Cortex of kidney (tissue), 1 donor: ENCODE data around the gene INPP5A.

Experiments used
- DNase-seq: peaks from one replicate; lab custom pipeline; 2025; lab: John Stamatoyannopoulos, UW

The INPP5A gene

GRCh38 chr10:132722394-132723329 lies 185.1 kb downstream of the INPP5A start:
- DNase-seq: no peak

GRCh38 chr10:132723330-132723970 lies 185.9 kb downstream of the INPP5A start:
- DNase-seq: no peak

- DNase-seq: no peak
Observed at GRCh38 chr10:132724446-132724845, 186.9 kb downstream of the INPP5A start.

GRCh38 chr10:132725202-132725601 lies 187.6 kb downstream of the INPP5A start:
- DNase-seq: no peak

- DNase-seq: no peak
Observed at GRCh38 chr10:132726194-132726593, 188.6 kb downstream of the INPP5A start.

GRCh38 chr10:132726951-132727350 lies 189.4 kb downstream of the INPP5A start:
- no peak for DNase-seq

- DNase-seq: no peak
Observed at GRCh38 chr10:132727411-132727810, 189.8 kb downstream of the INPP5A start.

GRCh38 chr10:132728321-132728720 lies 190.7 kb downstream of the INPP5A start:
- no peak for DNase-seq

GRCh38 chr10:132728741-132729140 lies 191.2 kb downstream of the INPP5A start:
- DNase-seq: no peak

GRCh38 chr10:132729810-132730572 lies 192.4 kb downstream of the INPP5A start:
- DNase-seq: no peak

GRCh38 chr10:132730573-132730953 lies 193.0 kb downstream of the INPP5A start:
- no peak for DNase-seq

- DNase-seq: no peak
Observed at GRCh38 chr10:132732518-132732917, 194.9 kb downstream of the INPP5A start.

GRCh38 chr10:132733926-132734325 lies 196.3 kb downstream of the INPP5A start:
- no peak for DNase-seq

GRCh38 chr10:132735341-132735775 lies 197.8 kb downstream of the INPP5A start:
- DNase-seq: no peak

GRCh38 chr10:132735923-132736391 lies 198.4 kb downstream of the INPP5A start:
- DNase-seq: no peak

- no peak for DNase-seq
Observed at GRCh38 chr10:132737390-132738048, 199.9 kb downstream of the INPP5A start.

- DNase-seq: no peak
Observed at GRCh38 chr10:132738454-132739224, 201.1 kb downstream of the INPP5A start.

GRCh38 chr10:132739225-132739613 lies 201.6 kb downstream of the INPP5A start:
- no peak for DNase-seq

- no peak for DNase-seq
Observed at GRCh38 chr10:132740588-132740987, 203.0 kb downstream of the INPP5A start.

GRCh38 chr10:132742167-132742836 lies 204.7 kb downstream of the INPP5A start:
- no peak for DNase-seq

- DNase-seq: no peak
Observed at GRCh38 chr10:132742837-132743194, 205.2 kb downstream of the INPP5A start.
